ENCODE measurements around the gene JUND.

Gene JUND

GRCh38 chr19:18239303-18239702 lies 42.1 kb downstream of the JUND start:
- no peak for DNase-seq (ENCODE audit: low read depth)

- no peak for DNase-seq (ENCODE audit: low read depth)
These were observed 47.2 kb downstream of the JUND start for GRCh38 chr19:18234194-18234593.

GRCh38 chr19:18233224-18233825 lies 48.1 kb downstream of the JUND start:
- DNase-seq (ENCODE audit: low read depth): peak; percentile 28

GRCh38 chr19:18232540-18233223 lies 48.7 kb downstream of the JUND start:
- no peak for DNase-seq (ENCODE audit: low read depth)

GRCh38 chr19:18231775-18232174 lies 49.6 kb downstream of the JUND start:
- DNase-seq (ENCODE audit: low read depth): no peak

- no peak for DNase-seq (ENCODE audit: low read depth)
These were observed 50.3 kb downstream of the JUND start for GRCh38 chr19:18230941-18231734.

- no peak for DNase-seq (ENCODE audit: low read depth)
These were observed 51.5 kb downstream of the JUND start for GRCh38 chr19:18229915-18230314.
